Cortex of kidney (tissue), 1 donor: ENCODE data around the gene ABCC3.

Experiments used
- DNase-seq: peaks from one replicate; lab custom pipeline; 2025; lab: John Stamatoyannopoulos, UW

The ABCC3 gene

DNA sequence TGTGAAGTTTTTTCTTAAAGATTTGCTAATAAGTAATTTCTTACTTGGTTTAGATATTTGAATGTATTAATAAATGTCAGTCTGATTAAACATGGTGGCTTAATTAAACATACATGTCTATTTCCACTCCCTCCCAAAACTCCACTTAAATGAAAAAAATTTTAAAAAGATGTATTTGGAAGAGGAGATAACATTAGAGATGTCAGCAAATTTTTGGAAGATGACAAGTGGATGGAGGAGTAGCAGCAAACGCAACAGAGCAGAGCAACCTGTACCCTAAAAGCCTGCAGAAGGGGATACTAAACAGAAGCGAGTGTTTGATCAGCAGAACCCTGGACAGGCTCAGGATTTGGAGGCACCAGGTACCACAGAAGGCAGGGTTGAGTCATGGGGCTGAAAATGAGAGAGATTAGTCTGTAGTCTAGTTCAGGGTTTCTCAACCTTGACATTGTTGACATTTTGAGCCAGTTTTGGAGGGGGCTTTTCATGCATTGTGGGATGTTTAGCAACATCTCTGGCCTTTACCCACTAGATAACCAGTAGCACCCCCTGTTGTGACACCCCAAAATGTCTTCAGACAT, 102.5 kb downstream of the ABCC3 start:
- no peak for DNase-seq

DNA sequence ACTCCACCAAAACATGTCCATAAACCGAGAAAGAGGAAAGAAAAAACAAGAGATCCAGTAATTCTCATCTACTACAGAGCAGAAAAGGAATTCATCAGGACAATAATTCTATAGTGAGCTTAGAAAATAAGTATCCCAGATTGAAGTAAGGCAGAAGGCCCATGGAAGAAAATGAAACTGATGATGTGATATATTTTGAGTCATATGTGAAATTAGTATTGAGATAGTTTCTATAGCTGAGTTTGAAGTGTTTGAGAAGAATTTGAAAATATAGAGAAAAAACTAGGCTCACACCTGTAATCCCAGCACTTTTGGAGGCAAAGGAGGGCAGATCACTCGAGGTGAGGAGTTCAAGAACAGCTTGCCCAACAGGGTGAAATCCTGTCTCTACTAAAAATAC, 104.4 kb downstream of the ABCC3 start:
- no peak for DNase-seq
